ENCODE results near the gene DDX19B.
"Not testable (repeated sequence)": the region's sequence is repeated elsewhere in the genome, so short reads cannot be mapped to it uniquely, and the experiment has no call there.

DDX19B gene

GRCh38 chr16:70276392-70276791 is 22.6 kb upstream of the DDX19B start:
- Histone ChIP-seq H3K9ac (no peak overlapping the region), H3K9me3 (ENCODE audit: control insufficient read depth, low read length) (no peaks in the 10 kb centered on the region), H2AFZ (no peak overlapping the region), H3K27me3 (ENCODE audit: control insufficient read depth, insufficient read depth, low read length) (no peaks in the 10 kb centered on the region), H3K4me2 (ENCODE audit: low read length) (no peak overlapping the region), H3K27ac (no peak overlapping the region), H3K4me3 (ENCODE audit: low read depth, low read length) (no peak overlapping the region), H3K4me1 (no peaks in the 10 kb centered on the region), H3K79me2 (peaks cover 34% of the 10 kb centered on the region), H3K36me3 (ENCODE audit: control insufficient read depth, insufficient read depth, low read length) (no peaks in the 10 kb centered on the region)
- no peak for TF ChIP-seq CTCF (IDR thresholded peaks at IDR 0.05)

GRCh38 chr16:70287304-70287971 is 11.5 kb upstream of the DDX19B start:
- not testable (repeated sequence) for H3K4me1 ChIP-seq; H3K36me3 ChIP-seq (ENCODE audit: control insufficient read depth, insufficient read depth, low read length); H2AFZ ChIP-seq; H3K4me3 ChIP-seq (ENCODE audit: low read depth, low read length); H3K9ac ChIP-seq; H3K27ac ChIP-seq; H3K27me3 ChIP-seq (ENCODE audit: control insufficient read depth, insufficient read depth, low read length); H3K9me3 ChIP-seq (ENCODE audit: control insufficient read depth, low read length); H3K4me2 ChIP-seq (ENCODE audit: low read length)
- peaks cover 30% of the 10 kb centered on the region for H3K79me2 ChIP-seq

- peak within 1 kb of the TSS; percentile 70 for H3K9ac ChIP-seq
- peak within 1 kb of the TSS; percentile 69 for H3K4me3 ChIP-seq (ENCODE audit: low read depth, low read length)
- H3K4me1 ChIP-seq: no peaks in the 10 kb centered on the region
- H3K9me3 ChIP-seq (ENCODE audit: control insufficient read depth, low read length): no peaks in the 10 kb centered on the region
- peak within 1 kb of the TSS; percentile 83 for H3K4me2 ChIP-seq (ENCODE audit: low read length)
- H2AFZ ChIP-seq: peak within 1 kb of the TSS; percentile 99
- H3K27ac ChIP-seq: peak within 1 kb of the TSS; percentile 89
- no peaks in the 10 kb centered on the region for H3K36me3 ChIP-seq (ENCODE audit: control insufficient read depth, insufficient read depth, low read length)
- no peak for TF ChIP-seq CTCF (IDR thresholded peaks at IDR 0.05)
- peaks cover 23% of the 10 kb centered on the region for H3K79me2 ChIP-seq
- no peaks in the 10 kb centered on the region for H3K27me3 ChIP-seq (ENCODE audit: control insufficient read depth, insufficient read depth, low read length)
Measured at GRCh38 chr16:70289229-70290094, 9.5 kb upstream of the DDX19B start, which contains the start of gene AARS1. AARS1 (minus strand) TSS chr16:70289506; CDS start chr16:70282763, 6,743 bp downstream.

- Histone ChIP-seq H3K27ac (no peak overlapping the region), H3K9ac (no peak overlapping the region), H3K4me3 (ENCODE audit: low read depth, low read length) (no peak overlapping the region), H3K36me3 (ENCODE audit: control insufficient read depth, insufficient read depth, low read length) (no peaks in the 10 kb centered on the region), H3K27me3 (ENCODE audit: control insufficient read depth, insufficient read depth, low read length) (no peaks in the 10 kb centered on the region), H3K79me2 (peaks cover 19% of the 10 kb centered on the region), H3K9me3 (ENCODE audit: control insufficient read depth, low read length) (no peaks in the 10 kb centered on the region), H3K4me2 (ENCODE audit: low read length) (no peak overlapping the region), H2AFZ (no peak overlapping the region), H3K4me1 (no peaks in the 10 kb centered on the region)
- TF ChIP-seq CTCF (IDR thresholded peaks at IDR 0.05): no peak
Measured at GRCh38 chr16:70290949-70291519, 8.0 kb upstream of the DDX19B start.

- not testable (repeated sequence) for H3K27ac ChIP-seq; H3K4me2 ChIP-seq (ENCODE audit: low read length); H3K27me3 ChIP-seq (ENCODE audit: control insufficient read depth, insufficient read depth, low read length); H3K4me3 ChIP-seq (ENCODE audit: low read depth, low read length); H2AFZ ChIP-seq; H3K9me3 ChIP-seq (ENCODE audit: control insufficient read depth, low read length); H3K36me3 ChIP-seq (ENCODE audit: control insufficient read depth, insufficient read depth, low read length); H3K4me1 ChIP-seq; H3K9ac ChIP-seq
- peaks cover 16% of the 10 kb centered on the region for H3K79me2 ChIP-seq
Measured at GRCh38 chr16:70292148-70292547, 6.8 kb upstream of the DDX19B start.
